ENCODE results near the gene SKA1. TPM values are rescaled to one million over a fixed set of nuclear protein-coding genes. Genes with fewer than 3 reads are reported as not detected.

Gene SKA1
- total and polyA plus RNA-seq, 2 donors (not counting 1 experiment from before 2014, with no cell fraction given) = 4.2 to 4.6 TPM

DNA sequence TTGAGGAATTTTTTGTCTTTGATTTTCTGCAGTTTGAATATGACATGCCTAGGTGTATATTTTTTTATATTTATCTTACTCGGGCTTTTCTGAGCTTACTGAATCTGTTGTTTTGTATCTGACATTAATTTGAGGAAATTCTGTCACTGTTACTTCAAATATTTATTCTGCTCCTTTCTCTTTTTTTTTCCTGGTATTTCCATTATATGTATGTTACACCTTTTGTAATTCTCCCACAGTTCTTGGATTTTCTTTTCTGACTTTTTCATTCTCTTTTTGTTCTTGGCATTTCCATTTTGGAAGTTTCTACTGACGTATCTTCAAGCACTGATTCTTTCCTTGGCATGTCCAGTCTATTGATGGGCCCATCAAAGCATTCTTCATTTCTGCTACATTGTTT lies 24.1 kb upstream of the SKA1 start:
- no peak overlapping the region for H2AFZ ChIP-seq (ENCODE audit: low read length)
- no peak overlapping the region for H3K9ac ChIP-seq (ENCODE audit: insufficient read depth, low read length)
- TF ChIP-seq CTCF (conservative IDR thresholded peaks at IDR 0.05 in 1 of 2, IDR thresholded peaks at IDR 0.05 in 1 of 2; ENCODE audit: low read depth in 1 of 2, low read length in 2 of 2) (no peak), EZH2 (IDR thresholded peaks at IDR 0.05; ENCODE audit: low read length, missing control alignments) (no peak)
- no peak for DNase-seq (ENCODE audit: low read depth in 2 of 2)
- H3K4me3 ChIP-seq (replicated peaks in 1 of 4; ENCODE audit: control extremely low read depth in 1 of 4, insufficient read depth in 1 of 4, low read depth in 3 of 4, low read length in 4 of 4) = no peak overlapping the region
- no peaks in the 10 kb centered on the region for H3K79me2 ChIP-seq (ENCODE audit: control insufficient read depth, insufficient read depth, low read length)
- no peaks in the 10 kb centered on the region for H3K27me3 ChIP-seq (ENCODE audit: control insufficient read depth, insufficient read depth, low read length)
- H4K20me1 ChIP-seq (ENCODE audit: control insufficient read depth, extremely low read depth, insufficient read depth, low read length) = no peaks in the 10 kb centered on the region
- H3K27ac ChIP-seq (ENCODE audit: insufficient read depth, low read length) = no peak overlapping the region
- no peaks in the 10 kb centered on the region for H3K36me3 ChIP-seq (ENCODE audit: control insufficient read depth, insufficient read depth, low read length)
- H3K4me2 ChIP-seq (ENCODE audit: extremely low read depth, insufficient read depth, low read length) = no peak overlapping the region
- no peaks in the 10 kb centered on the region for H3K4me1 ChIP-seq (ENCODE audit: control insufficient read depth, extremely low read depth, insufficient read depth, low read length)
- no peaks in the 10 kb centered on the region for H3K9me3 ChIP-seq (ENCODE audit: control insufficient read depth, insufficient read depth, low read depth, low read length)

DNA sequence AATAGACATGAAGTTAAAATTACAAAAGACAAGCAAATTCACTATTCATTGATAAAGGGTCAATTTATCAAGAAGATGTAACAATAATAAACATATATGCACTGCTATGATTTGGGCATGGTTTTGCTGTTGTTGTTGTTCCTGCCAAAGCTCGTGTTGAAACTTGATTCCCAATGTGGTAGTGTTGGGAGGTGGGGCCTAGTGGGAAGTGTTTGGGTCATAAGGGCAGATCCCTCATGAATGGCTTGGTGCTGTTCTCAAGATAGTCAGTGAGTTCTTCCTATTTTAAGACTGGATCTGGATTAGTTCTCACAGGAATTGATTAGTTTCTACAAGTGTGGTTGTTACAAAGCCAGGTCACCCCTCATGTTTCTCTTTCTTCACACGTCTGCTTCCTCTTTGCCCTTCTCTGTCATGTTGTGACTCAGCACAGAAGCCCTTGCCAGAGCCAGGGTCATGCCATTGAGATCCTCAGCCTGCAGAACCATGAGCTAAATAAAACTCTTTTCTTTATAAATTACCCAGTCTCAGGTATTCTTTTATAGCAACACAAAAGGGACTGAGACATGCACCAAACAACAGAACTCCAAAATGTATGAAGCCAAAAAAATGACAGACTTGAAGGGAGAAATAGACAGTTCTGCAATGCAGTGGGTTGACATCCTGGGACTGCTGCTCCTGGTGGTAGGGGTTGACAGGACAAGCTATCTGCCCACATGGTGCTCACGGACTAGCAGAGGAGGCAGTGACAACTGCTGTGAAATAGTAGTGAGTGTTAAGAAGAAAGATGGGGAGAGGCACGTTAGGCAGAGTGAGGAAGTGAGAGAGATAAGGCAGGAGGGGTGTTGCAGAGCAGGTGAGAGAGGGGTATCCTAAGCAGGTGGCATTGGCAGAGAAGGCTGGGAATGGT lies 18.6 kb upstream of the SKA1 start:
- H2AFZ ChIP-seq (ENCODE audit: low read length) = no peak overlapping the region
- no peaks in the 10 kb centered on the region for H3K79me2 ChIP-seq (ENCODE audit: control insufficient read depth, insufficient read depth, low read length)
- H3K4me3 ChIP-seq (replicated peaks in 1 of 4; ENCODE audit: control extremely low read depth in 1 of 4, insufficient read depth in 1 of 4, low read depth in 3 of 4, low read length in 4 of 4) = no peak overlapping the region
- H3K4me1 ChIP-seq (ENCODE audit: control insufficient read depth, extremely low read depth, insufficient read depth, low read length) = no peaks in the 10 kb centered on the region
- H3K9ac ChIP-seq (ENCODE audit: insufficient read depth, low read length) = no peak overlapping the region
- no peaks in the 10 kb centered on the region for H3K36me3 ChIP-seq (ENCODE audit: control insufficient read depth, insufficient read depth, low read length)
- H3K27ac ChIP-seq (ENCODE audit: insufficient read depth, low read length) = no peak overlapping the region
- H3K9me3 ChIP-seq (ENCODE audit: control insufficient read depth, insufficient read depth, low read depth, low read length) = no peaks in the 10 kb centered on the region
- H3K27me3 ChIP-seq (ENCODE audit: control insufficient read depth, insufficient read depth, low read length) = no peaks in the 10 kb centered on the region
- H3K4me2 ChIP-seq (ENCODE audit: extremely low read depth, insufficient read depth, low read length) = no peak overlapping the region
- no peaks in the 10 kb centered on the region for H4K20me1 ChIP-seq (ENCODE audit: control insufficient read depth, extremely low read depth, insufficient read depth, low read length)
- no peak for TF ChIP-seq EZH2 (IDR thresholded peaks at IDR 0.05; ENCODE audit: low read length, missing control alignments)
- peak in 1 of 2 donors; percentile 22 for TF ChIP-seq CTCF (conservative IDR thresholded peaks at IDR 0.05 in 1 of 2, IDR thresholded peaks at IDR 0.05 in 1 of 2; ENCODE audit: low read depth in 1 of 2, low read length in 2 of 2)
- DNase-seq (ENCODE audit: low read depth in 2 of 2) = no peak

GRCh38 chr18:50358844-50359243 lies 16.0 kb upstream of the SKA1 start:
- DNase-seq (ENCODE audit: low read depth in 2 of 2) = no peak
- Histone ChIP-seq H3K36me3 (ENCODE audit: control insufficient read depth, insufficient read depth, low read length) (no peaks in the 10 kb centered on the region), H3K9ac (ENCODE audit: insufficient read depth, low read length) (no peak overlapping the region), H3K4me2 (ENCODE audit: extremely low read depth, insufficient read depth, low read length) (no peak overlapping the region), H3K4me1 (ENCODE audit: control insufficient read depth, extremely low read depth, insufficient read depth, low read length) (no peaks in the 10 kb centered on the region), H3K27me3 (ENCODE audit: control insufficient read depth, insufficient read depth, low read length) (no peaks in the 10 kb centered on the region), H3K9me3 (ENCODE audit: control insufficient read depth, insufficient read depth, low read depth, low read length) (no peaks in the 10 kb centered on the region), H2AFZ (ENCODE audit: low read length) (no peak overlapping the region), H3K4me3 (replicated peaks in 1 of 4; ENCODE audit: control extremely low read depth in 1 of 4, insufficient read depth in 1 of 4, low read depth in 3 of 4, low read length in 4 of 4) (no peak overlapping the region), H4K20me1 (ENCODE audit: control insufficient read depth, extremely low read depth, insufficient read depth, low read length) (no peaks in the 10 kb centered on the region), H3K27ac (ENCODE audit: insufficient read depth, low read length) (no peak overlapping the region), H3K79me2 (ENCODE audit: control insufficient read depth, insufficient read depth, low read length) (no peaks in the 10 kb centered on the region)
- no peak for TF ChIP-seq EZH2 (IDR thresholded peaks at IDR 0.05; ENCODE audit: low read length, missing control alignments)
- TF ChIP-seq CTCF (conservative IDR thresholded peaks at IDR 0.05 in 1 of 2, IDR thresholded peaks at IDR 0.05 in 1 of 2; ENCODE audit: low read depth in 1 of 2, low read length in 2 of 2) = no peak

Data from fibroblast of lung (primary cell).